ENCODE results near the gene KRTAP5-11. TPM values are rescaled to one million over a fixed set of nuclear protein-coding genes. Genes with fewer than 3 reads are reported as not detected.
"Not testable (repeated sequence)": the region's sequence is repeated elsewhere in the genome, so short reads cannot be mapped to it uniquely, and the experiment has no call there.

The KRTAP5-11 gene
- total and polyA plus RNA-seq, 5 experiments from 2014 or later, result not detected

GRCh38 chr11:71542879-71543777, 39.5 kb downstream of the KRTAP5-11 start:
- peaks cover 14 to 24% (median 15%) of the 10 kb centered on the region in 4 donors for H3K4me1 Mint-ChIP-seq
- DNase-seq (no peak), ATAC-seq (no peak)
- POLR2A ChIA-PET, result no interaction called here
- peak overlapping the region in 2 of 10 donors; percentile 15 to 39 for H3K4me3 Mint-ChIP-seq
- peaks cover 0 to 3% (median 0%) of the 10 kb centered on the region in 3 donors for H3K36me3 Mint-ChIP-seq
- H3K27ac Mint-ChIP-seq, result peak overlapping the region in 2 of 10 donors; percentile 18 to 52
- peaks cover 4 to 19% (median 12%) of the 10 kb centered on the region in 5 donors for H3K27me3 Mint-ChIP-seq
- H3K9me3 Mint-ChIP-seq, result peaks cover 0 to 21% (median 5%) of the 10 kb centered on the region in 9 donors

- DNase-seq (no peak), ATAC-seq (no peak)
- peaks cover 2 to 12% (median 6%) of the 10 kb centered on the region in 5 donors for H3K27me3 Mint-ChIP-seq
- H3K27ac Mint-ChIP-seq, result peak overlapping the region in 1 of 10 donors; percentile 18
- POLR2A ChIA-PET, result no interaction called here
- peaks cover 0 to 21% (median 5%) of the 10 kb centered on the region in 9 donors for H3K9me3 Mint-ChIP-seq
- H3K36me3 Mint-ChIP-seq, result peaks cover 0 to 3% (median 0%) of the 10 kb centered on the region in 3 donors
- peaks cover 14 to 24% (median 15%) of the 10 kb centered on the region in 4 donors for H3K4me1 Mint-ChIP-seq
- no peak overlapping the region for H3K4me3 Mint-ChIP-seq
These were observed 40.3 kb downstream of the KRTAP5-11 start for GRCh38 chr11:71542382-71542781.

- POLR2A ChIA-PET, H3K27me3 Mint-ChIP-seq, H3K36me3 Mint-ChIP-seq, ATAC-seq, H3K4me3 Mint-ChIP-seq, DNase-seq: not testable (repeated sequence)
- peaks cover 14 to 18% (median 15%) of the 10 kb centered on the region in 4 donors for H3K4me1 Mint-ChIP-seq
- peaks cover 0 to 12% (median 5%) of the 10 kb centered on the region in 9 donors for H3K9me3 Mint-ChIP-seq
- H3K27ac Mint-ChIP-seq, result peak overlapping the region in 1 of 10 donors; percentile 5
These were observed 42.0 kb downstream of the KRTAP5-11 start for GRCh38 chr11:71540521-71541304.

GRCh38 chr11:71539971-71540370, 42.7 kb downstream of the KRTAP5-11 start:
- ATAC-seq, DNase-seq, POLR2A ChIA-PET, H3K4me3 Mint-ChIP-seq, H3K27ac Mint-ChIP-seq, H3K36me3 Mint-ChIP-seq, H3K27me3 Mint-ChIP-seq: not testable (repeated sequence)
- H3K4me1 Mint-ChIP-seq, result peaks cover 14 to 18% (median 15%) of the 10 kb centered on the region in 4 donors
- H3K9me3 Mint-ChIP-seq, result peaks cover 0 to 12% (median 5%) of the 10 kb centered on the region in 9 donors

GRCh38 chr11:71539017-71539416, 43.7 kb downstream of the KRTAP5-11 start:
- ATAC-seq (no peak), DNase-seq (no peak)
- Mint-ChIP-seq H3K4me3 (no peak overlapping the region), H3K36me3 (peaks cover 0 to 3% (median 0%) of the 10 kb centered on the region in 3 donors), H3K9me3 (peaks cover 0 to 12% (median 5%) of the 10 kb centered on the region in 9 donors), H3K27me3 (peaks cover 0 to 6% (median 0%) of the 10 kb centered on the region in 5 donors), H3K4me1 (peaks cover 8 to 12% (median 10%) of the 10 kb centered on the region in 4 donors), H3K27ac (peak overlapping the region in 1 of 10 donors; percentile 5)
- POLR2A ChIA-PET, result no interaction called here

GRCh38 chr11:71538666-71538990, 44.0 kb downstream of the KRTAP5-11 start:
- Mint-ChIP-seq H3K27ac (peak overlapping the region in 1 of 10 donors; percentile 5), H3K36me3 (peaks cover 0 to 3% (median 0%) of the 10 kb centered on the region in 3 donors), H3K4me1 (peaks cover 4 to 8% (median 7%) of the 10 kb centered on the region in 4 donors), H3K9me3 (peaks cover 0 to 12% (median 5%) of the 10 kb centered on the region in 9 donors), H3K27me3 (peaks cover 0 to 6% (median 0%) of the 10 kb centered on the region in 5 donors), H3K4me3 (no peak overlapping the region)
- POLR2A ChIA-PET, result no interaction called here
- DNase-seq (no peak), ATAC-seq (no peak)

- POLR2A ChIA-PET, DNase-seq, H3K4me1 Mint-ChIP-seq, ATAC-seq, H3K4me3 Mint-ChIP-seq, H3K36me3 Mint-ChIP-seq, H3K27me3 Mint-ChIP-seq: not testable (repeated sequence)
- peaks cover 0 to 12% (median 5%) of the 10 kb centered on the region in 9 donors for H3K9me3 Mint-ChIP-seq
- H3K27ac Mint-ChIP-seq, result peak within 1 kb of the TSS in 1 of 10 donors; percentile 5
These were observed 44.6 kb downstream of the KRTAP5-11 start, which contains the start of gene KRTAP5-8 for GRCh38 chr11:71537977-71538665. KRTAP5-8 (plus strand) TSS chr11:71538025; CDS start chr11:71538056, 31 bp downstream.

GRCh38 chr11:71537537-71537936, 45.1 kb downstream of the KRTAP5-11 start:
- ATAC-seq (no peak), DNase-seq (no peak)
- Mint-ChIP-seq H3K9me3 (peaks cover 0 to 12% (median 5%) of the 10 kb centered on the region in 9 donors), H3K27me3 (peaks cover 0 to 6% (median 0%) of the 10 kb centered on the region in 5 donors), H3K27ac (no peak overlapping the region), H3K4me3 (no peak overlapping the region), H3K4me1 (peaks cover 0 to 1% (median 0%) of the 10 kb centered on the region in 4 donors), H3K36me3 (peaks cover 0 to 3% (median 0%) of the 10 kb centered on the region in 3 donors)
- POLR2A ChIA-PET, result no interaction called here

GRCh38 chr11:71535825-71536224, 46.9 kb downstream of the KRTAP5-11 start:
- H3K27ac Mint-ChIP-seq, result no peak overlapping the region
- H3K4me3 Mint-ChIP-seq, result no peak overlapping the region
- POLR2A ChIA-PET, result no interaction called here
- peaks cover 0 to 6% (median 2%) of the 10 kb centered on the region in 9 donors for H3K9me3 Mint-ChIP-seq
- H3K36me3 Mint-ChIP-seq, result peaks cover 0 to 3% (median 0%) of the 10 kb centered on the region in 3 donors
- H3K4me1 Mint-ChIP-seq, result peaks cover 0 to 1% (median 0%) of the 10 kb centered on the region in 4 donors
- ATAC-seq, result no peak
- peaks cover 0 to 6% (median 0%) of the 10 kb centered on the region in 5 donors for H3K27me3 Mint-ChIP-seq
- DNase-seq, result no peak

GRCh38 chr11:71534711-71535608, 47.7 kb downstream of the KRTAP5-11 start:
- H3K36me3 Mint-ChIP-seq, H3K4me3 Mint-ChIP-seq, H3K4me1 Mint-ChIP-seq, H3K27ac Mint-ChIP-seq, DNase-seq, ATAC-seq, H3K9me3 Mint-ChIP-seq, H3K27me3 Mint-ChIP-seq, POLR2A ChIA-PET: not testable (repeated sequence)

- DNase-seq (no peak), ATAC-seq (no peak)
- POLR2A ChIA-PET, result no interaction called here
- H3K27ac Mint-ChIP-seq, result no peak overlapping the region
- H3K4me1 Mint-ChIP-seq, result no peaks in the 10 kb centered on the region
- H3K27me3 Mint-ChIP-seq, result peaks cover 0 to 14% (median 5%) of the 10 kb centered on the region in 5 donors
- H3K9me3 Mint-ChIP-seq, result no peaks in the 10 kb centered on the region
- no peaks in the 10 kb centered on the region for H3K36me3 Mint-ChIP-seq
- no peak overlapping the region for H3K4me3 Mint-ChIP-seq
These were observed 50.6 kb downstream of the KRTAP5-11 start for GRCh38 chr11:71532036-71532610.

Data from naive thymus-derived CD8-positive, alpha-beta T cell (primary cell).